Astrocyte (in vitro differentiated cells and primary cell): ENCODE measurements around the gene CACNA1H. TPM values are rescaled to one million over a fixed set of nuclear protein-coding genes. Genes with fewer than 3 reads are reported as not detected.
"Not testable (repeated sequence)": the region's sequence is repeated elsewhere in the genome, so short reads cannot be mapped to it uniquely, and the experiment has no call there.

Experiments
- DNase-seq: peaks from one replicate; pipeline ENCODE4 v3.0.0-alpha.2; 2010; ENCODE audit warnings: low read depth
- FAIRE-seq: peaks from 2 replicates; lab custom pipeline; 2011; peaks lifted over from hg19 to GRCh38; lab: Jason Lieb, UNC
- H2AFZ ChIP-seq: 2 replicates; pipeline ENCODE4 v1.6.0; 2012; ENCODE audit warnings: low read depth, low read length, inconsistent platforms
- H3K27ac ChIP-seq: 2 replicates; pipeline ENCODE4 v1.5.1; 2011; ENCODE audit warnings: low read depth, low read length, inconsistent platforms
- H3K27me3 ChIP-seq: 2 replicates; pipeline ENCODE4 v1.6.0; 2011; ENCODE audit warnings: low read length, inconsistent platforms; ENCODE audit not compliant: insufficient read depth
- H3K36me3 ChIP-seq: 2 replicates; pipeline ENCODE4 v1.5.1; 2011; ENCODE audit warnings: low read length, inconsistent platforms; ENCODE audit not compliant: insufficient read depth
- H3K4me1 ChIP-seq: 2 replicates; pipeline ENCODE4 v1.5.1; 2011; ENCODE audit warnings: low read length, inconsistent platforms; ENCODE audit not compliant: insufficient read depth
- H3K4me2 ChIP-seq: 2 replicates; pipeline ENCODE4 v1.6.0; 2012; ENCODE audit warnings: low read length, inconsistent platforms
- H3K4me3 ChIP-seq: 2 replicates; pipeline ENCODE4 v1.5.1; 2011; ENCODE audit warnings: low read depth, mild to moderate bottlenecking, low read length, inconsistent platforms; ENCODE audit not compliant: insufficient read depth
- H3K79me2 ChIP-seq: 2 replicates; pipeline ENCODE4 v1.6.0; 2012; ENCODE audit warnings: mild to moderate bottlenecking, low read length, inconsistent platforms; ENCODE audit not compliant: insufficient read depth
- H3K9ac ChIP-seq: 2 replicates; pipeline ENCODE4 v1.6.0; 2012; ENCODE audit warnings: mild to moderate bottlenecking, low read length, inconsistent platforms
- H3K9me3 ChIP-seq: 2 replicates; pipeline ENCODE4 v1.5.1; 2012; ENCODE audit warnings: low read depth, mild to moderate bottlenecking, low read length, inconsistent platforms; ENCODE audit not compliant: insufficient read depth
- H4K20me1 ChIP-seq: 2 replicates; pipeline ENCODE4 v1.6.0; 2012; ENCODE audit warnings: low read length, inconsistent platforms; ENCODE audit not compliant: insufficient read depth
- H3K27ac Mint-ChIP-seq: one replicate; pipeline ENCODE4 v1.8.0; 2021; ENCODE audit warnings: mild to moderate bottlenecking, mixed read lengths; ENCODE audit not compliant: unreplicated experiment
- H3K27me3 Mint-ChIP-seq: one replicate; pipeline ENCODE4 v1.8.0; 2021; ENCODE audit warnings: low read depth, mixed read lengths; ENCODE audit not compliant: unreplicated experiment
- H3K36me3 Mint-ChIP-seq: one replicate; pipeline ENCODE4 v1.8.0; 2021; ENCODE audit warnings: low read depth, mixed read lengths; ENCODE audit not compliant: unreplicated experiment
- H3K4me1 Mint-ChIP-seq: one replicate; pipeline ENCODE4 v1.8.0; 2021; ENCODE audit warnings: low read depth, mixed read lengths; ENCODE audit not compliant: unreplicated experiment
- H3K4me3 Mint-ChIP-seq: one replicate; pipeline ENCODE4 v1.8.0; 2021; ENCODE audit warnings: mild to moderate bottlenecking, moderate library complexity, mixed read lengths; ENCODE audit not compliant: unreplicated experiment
- H3K9me3 Mint-ChIP-seq: one replicate; pipeline ENCODE4 v1.8.0; 2021; ENCODE audit warnings: mild to moderate bottlenecking, mixed read lengths; ENCODE audit not compliant: unreplicated experiment
- EZH2 ChIP-seq: IDR thresholded peaks from 2 replicates; pipeline ENCODE4 v1.6.1; 2012; ENCODE audit warnings: mild to moderate bottlenecking, low read length, inconsistent platforms; ENCODE audit not compliant: insufficient read depth
- total RNA-seq: library from RNA; stranded (reverse); gene quantifications from 2 replicates; pipeline ENCODE4 v1.2.1, GENCODE V29; 2021
- TF ChIP-seq, protein P1 (sequence below): IDR thresholded peaks from 2 replicates; pipeline ENCODE4 v1.5.1; 2011; ENCODE audit warnings: low read depth, mild to moderate bottlenecking, inconsistent platforms, low read length, moderate library complexity; ENCODE audit not compliant: insufficient read depth

CACNA1H gene
- total RNA-seq, 1 donor from 2014 or later = 21.7 TPM

DNA sequence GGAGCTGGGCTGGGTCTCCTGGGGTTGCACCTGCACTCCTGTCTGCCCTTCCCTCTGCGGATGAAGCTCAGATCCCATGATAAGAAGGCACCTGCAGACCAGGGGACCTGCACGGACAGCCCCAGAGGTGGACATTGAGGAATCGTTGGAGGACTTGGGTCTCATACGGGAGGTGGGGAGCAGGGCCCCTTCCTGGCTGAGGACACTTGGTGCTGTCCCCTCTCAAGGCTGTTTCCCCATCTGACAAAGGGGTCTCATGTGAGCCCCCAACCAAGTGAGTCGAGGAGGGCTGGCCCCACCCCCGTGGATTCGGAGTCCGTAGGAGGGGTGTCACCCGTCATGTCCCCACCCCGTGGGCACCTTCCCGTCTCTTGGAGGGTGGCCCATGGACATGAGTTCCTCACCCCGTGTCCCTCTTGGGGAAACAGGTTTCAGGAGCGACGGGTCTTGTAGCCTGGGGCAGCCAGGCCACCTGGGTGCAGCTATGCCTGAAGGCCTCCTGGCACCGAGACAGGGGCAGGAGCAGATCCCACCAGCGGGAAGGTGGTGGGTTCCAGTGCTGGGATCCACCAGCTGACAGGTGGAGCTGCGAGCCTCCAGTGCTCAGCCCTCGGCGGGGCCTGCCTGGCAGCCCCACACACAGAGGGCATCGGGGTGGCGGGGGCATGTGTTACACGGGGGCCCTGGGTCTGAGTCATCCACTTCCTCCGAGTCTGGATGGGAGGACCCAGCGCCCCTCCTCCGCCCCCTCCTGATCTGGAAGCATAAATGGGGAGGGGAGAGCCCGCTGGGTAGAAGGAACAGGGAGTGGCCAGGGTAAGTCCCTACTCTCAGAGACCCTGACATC, 102.6 kb downstream of the CACNA1H start, which contains the start of gene TPSD1:
Gene TPSD1, plus strand, starts transcription at position 794 of the 847 bp plus-strand sequence. CDS start 212 bp downstream, outside the sequence.
- not testable (repeated sequence) for H3K4me3 Mint-ChIP-seq, H3K36me3 Mint-ChIP-seq
- H3K27me3 Mint-ChIP-seq = peaks cover 14% of the 10 kb centered on the region

DNA sequence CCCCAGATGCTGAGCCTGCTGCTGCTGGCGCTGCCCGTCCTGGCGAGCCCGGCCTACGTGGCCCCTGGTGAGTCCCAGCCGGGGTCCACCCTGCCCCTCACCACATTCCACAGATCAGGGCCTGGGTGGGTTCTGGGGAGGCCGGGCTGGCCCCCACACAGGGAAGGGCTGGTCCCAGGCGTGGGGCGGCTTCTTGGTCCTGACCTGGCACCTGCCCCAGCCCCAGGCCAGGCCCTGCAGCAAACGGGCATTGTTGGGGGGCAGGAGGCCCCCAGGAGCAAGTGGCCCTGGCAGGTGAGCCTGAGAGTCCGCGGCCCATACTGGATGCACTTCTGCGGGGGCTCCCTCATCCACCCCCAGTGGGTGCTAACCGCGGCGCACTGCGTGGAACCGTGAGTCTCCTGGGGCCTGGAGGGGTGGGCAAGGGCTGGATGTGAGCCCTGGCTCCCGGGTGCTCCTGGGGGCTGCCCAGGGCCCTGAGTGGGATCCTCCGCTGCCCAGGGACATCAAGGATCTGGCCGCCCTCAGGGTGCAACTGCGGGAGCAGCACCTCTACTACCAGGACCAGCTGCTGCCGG, 103.5 kb downstream of the CACNA1H start:
- DNase-seq, H3K4me2 ChIP-seq, H3K79me2 ChIP-seq, H3K4me3 Mint-ChIP-seq, H3K36me3 ChIP-seq, H3K27ac ChIP-seq, H3K9ac ChIP-seq, H3K4me3 ChIP-seq, H3K36me3 Mint-ChIP-seq, FAIRE-seq, H4K20me1 ChIP-seq, H3K9me3 Mint-ChIP-seq, H3K4me1 Mint-ChIP-seq, H2AFZ ChIP-seq, H3K27ac Mint-ChIP-seq, H3K9me3 ChIP-seq, H3K4me1 ChIP-seq: not testable (repeated sequence)
- peaks cover 16% of the 10 kb centered on the region for H3K27me3 Mint-ChIP-seq
- peaks cover 22% of the 10 kb centered on the region for H3K27me3 ChIP-seq

More for the DNA sequence above, 102.6 kb downstream of the CACNA1H start, which contains the start of gene TPSD1:
- not testable (repeated sequence) for DNase-seq, H3K27ac Mint-ChIP-seq, H3K79me2 ChIP-seq, H3K4me1 Mint-ChIP-seq, H4K20me1 ChIP-seq, H3K4me1 ChIP-seq, H3K27ac ChIP-seq, H3K9ac ChIP-seq, H3K9me3 ChIP-seq, H2AFZ ChIP-seq, H3K4me3 ChIP-seq, FAIRE-seq, H3K36me3 ChIP-seq, H3K4me2 ChIP-seq, H3K9me3 Mint-ChIP-seq
- H3K27me3 ChIP-seq = peaks cover 15% of the 10 kb centered on the region

DNA sequence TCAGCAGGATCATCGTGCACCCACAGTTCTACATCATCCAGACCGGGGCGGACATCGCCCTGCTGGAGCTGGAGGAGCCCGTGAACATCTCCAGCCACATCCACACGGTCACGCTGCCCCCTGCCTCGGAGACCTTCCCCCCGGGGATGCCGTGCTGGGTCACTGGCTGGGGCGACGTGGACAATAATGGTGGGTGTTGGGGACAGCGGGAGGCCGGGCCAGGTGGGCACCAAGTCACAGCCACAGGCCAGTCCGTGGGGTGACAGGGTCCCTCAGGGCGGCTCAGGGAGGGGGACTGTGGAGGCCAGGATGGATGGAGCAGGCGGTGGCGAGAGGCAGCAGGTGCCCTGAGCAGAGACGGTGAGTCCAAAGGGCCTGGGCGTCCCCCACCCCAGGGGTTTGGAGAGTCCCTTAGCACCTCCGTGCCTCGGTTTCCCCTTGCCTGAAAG, 104.0 kb downstream of the CACNA1H start:
- H3K36me3 ChIP-seq = no peaks in the 10 kb centered on the region
- H3K9ac ChIP-seq = no peak overlapping the region
- no peaks in the 10 kb centered on the region for H3K4me1 ChIP-seq
- H3K27ac Mint-ChIP-seq = no peak overlapping the region
- H3K9me3 ChIP-seq = no peaks in the 10 kb centered on the region
- no peaks in the 10 kb centered on the region for H4K20me1 ChIP-seq
- no peak overlapping the region for H2AFZ ChIP-seq
- H3K9me3 Mint-ChIP-seq = no peaks in the 10 kb centered on the region
- H3K4me3 ChIP-seq = no peak overlapping the region
- DNase-seq = no peak
- no peaks in the 10 kb centered on the region for H3K4me1 Mint-ChIP-seq
- FAIRE-seq = no peak
- no peak overlapping the region for H3K27ac ChIP-seq
- peaks cover 26% of the 10 kb centered on the region for H3K27me3 ChIP-seq
- H3K4me2 ChIP-seq = no peak overlapping the region
- H3K27me3 Mint-ChIP-seq = peaks cover 18% of the 10 kb centered on the region
- H3K79me2 ChIP-seq = no peaks in the 10 kb centered on the region
- no peaks in the 10 kb centered on the region for H3K36me3 Mint-ChIP-seq
- H3K4me3 Mint-ChIP-seq = no peak overlapping the region
- TF ChIP-seq, protein P1, sequence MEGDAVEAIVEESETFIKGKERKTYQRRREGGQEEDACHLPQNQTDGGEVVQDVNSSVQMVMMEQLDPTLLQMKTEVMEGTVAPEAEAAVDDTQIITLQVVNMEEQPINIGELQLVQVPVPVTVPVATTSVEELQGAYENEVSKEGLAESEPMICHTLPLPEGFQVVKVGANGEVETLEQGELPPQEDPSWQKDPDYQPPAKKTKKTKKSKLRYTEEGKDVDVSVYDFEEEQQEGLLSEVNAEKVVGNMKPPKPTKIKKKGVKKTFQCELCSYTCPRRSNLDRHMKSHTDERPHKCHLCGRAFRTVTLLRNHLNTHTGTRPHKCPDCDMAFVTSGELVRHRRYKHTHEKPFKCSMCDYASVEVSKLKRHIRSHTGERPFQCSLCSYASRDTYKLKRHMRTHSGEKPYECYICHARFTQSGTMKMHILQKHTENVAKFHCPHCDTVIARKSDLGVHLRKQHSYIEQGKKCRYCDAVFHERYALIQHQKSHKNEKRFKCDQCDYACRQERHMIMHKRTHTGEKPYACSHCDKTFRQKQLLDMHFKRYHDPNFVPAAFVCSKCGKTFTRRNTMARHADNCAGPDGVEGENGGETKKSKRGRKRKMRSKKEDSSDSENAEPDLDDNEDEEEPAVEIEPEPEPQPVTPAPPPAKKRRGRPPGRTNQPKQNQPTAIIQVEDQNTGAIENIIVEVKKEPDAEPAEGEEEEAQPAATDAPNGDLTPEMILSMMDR = no peak
- TF ChIP-seq EZH2 = no peak
